HG03103 (cell line): ENCODE results near the gene RBFOX2.
"Not testable (repeated sequence)": the region's sequence is repeated elsewhere in the genome, so short reads cannot be mapped to it uniquely, and the experiment has no call there.

Source experiments
- ATAC-seq: cut with Tn5 transposase; IDR thresholded peaks from one replicate; pipeline ENCODE4 v1.9.1; 2021; ENCODE audit warnings: low read depth; ENCODE audit not compliant: unreplicated experiment

Gene RBFOX2

DNA sequence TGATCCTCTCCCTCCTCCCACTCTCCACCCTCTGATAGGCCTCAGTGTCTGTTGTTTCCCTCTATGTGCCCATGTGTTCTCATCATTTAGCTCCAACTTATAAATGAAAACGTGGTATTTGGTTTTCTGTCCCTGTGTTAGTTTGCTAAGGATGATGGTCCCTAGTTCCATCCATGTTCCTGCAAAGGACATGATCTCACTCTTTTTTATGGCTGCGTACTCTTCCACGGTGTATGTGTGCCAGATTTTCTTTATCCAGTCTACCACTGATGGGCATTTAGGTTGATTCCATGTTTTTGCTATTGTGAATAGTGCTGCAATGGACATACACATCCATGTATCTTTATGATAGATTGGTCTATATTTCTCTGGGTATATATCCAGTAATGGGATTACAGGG, 15.9 kb upstream of the RBFOX2 start:
- ATAC-seq: not testable (repeated sequence)

DNA sequence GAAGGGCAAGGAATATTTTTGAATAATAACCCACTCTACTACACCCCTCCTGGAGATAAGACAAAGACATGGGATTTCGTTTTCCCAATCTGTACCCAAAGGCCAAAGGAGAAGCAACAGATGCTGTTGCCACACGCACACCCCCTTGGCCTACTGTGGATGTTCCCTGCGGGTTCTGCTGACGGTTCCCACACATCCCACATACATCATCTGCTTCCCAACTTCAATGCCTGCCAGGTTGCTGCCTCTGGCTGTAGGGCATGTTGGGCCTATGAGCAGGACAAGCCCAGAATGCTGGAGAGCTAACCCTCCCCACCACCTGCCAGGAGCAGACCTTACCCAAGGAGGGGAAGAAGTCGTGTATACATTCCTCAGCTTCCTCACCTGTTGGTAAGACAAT, 13.6 kb upstream of the RBFOX2 start:
- no peak for ATAC-seq

DNA sequence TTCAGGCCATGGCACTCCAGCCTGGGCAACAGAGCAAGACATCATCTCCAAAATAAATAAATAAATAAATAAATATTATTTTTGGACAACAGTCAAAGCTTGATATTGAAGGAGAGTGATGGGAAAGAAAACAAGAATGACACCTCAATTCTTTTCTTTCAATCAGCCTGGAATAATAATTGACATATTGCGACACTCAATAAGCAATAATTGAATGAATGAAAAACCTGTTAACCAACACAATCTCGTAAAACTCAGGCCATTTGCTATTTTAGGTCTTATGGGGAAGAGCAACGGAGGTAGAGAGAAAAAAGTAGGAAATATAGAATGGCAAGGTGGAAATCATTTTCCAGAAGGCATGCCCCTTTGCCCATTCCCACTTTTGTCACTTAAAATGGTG, 10.5 kb upstream of the RBFOX2 start:
- ATAC-seq: no peak

DNA sequence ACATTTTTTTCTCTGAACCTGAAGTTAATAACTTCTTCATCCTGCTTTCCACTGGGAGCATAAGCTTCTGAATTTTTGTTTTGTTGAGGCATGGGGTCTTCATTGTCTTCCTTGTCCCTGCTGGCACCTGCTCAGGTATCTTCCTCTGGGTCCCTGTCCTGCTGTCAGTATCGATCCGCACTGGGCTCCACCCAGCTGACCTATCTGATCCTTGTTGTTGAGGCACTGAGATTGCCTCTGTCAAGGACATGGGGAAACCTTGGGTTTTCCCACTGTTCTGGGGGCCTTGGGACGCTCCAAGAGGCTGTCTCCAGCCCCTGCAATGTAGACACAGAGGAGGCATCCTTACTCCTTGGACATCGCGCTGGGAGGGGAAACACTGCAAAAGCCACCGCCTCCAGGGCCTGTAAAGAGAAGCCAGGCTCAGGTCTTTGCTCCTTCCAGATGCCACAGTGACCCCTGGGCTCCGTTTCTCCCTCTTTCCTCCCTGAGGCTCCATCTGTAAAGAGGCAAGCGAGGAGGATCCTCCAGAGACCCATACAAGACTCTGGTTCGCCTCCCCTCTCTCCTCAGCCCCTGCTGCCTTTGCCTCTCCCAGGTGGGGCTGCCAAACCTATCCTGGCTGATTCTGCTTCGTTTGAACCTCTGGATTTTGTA, 8.6 kb upstream of the RBFOX2 start:
- no peak for ATAC-seq

DNA sequence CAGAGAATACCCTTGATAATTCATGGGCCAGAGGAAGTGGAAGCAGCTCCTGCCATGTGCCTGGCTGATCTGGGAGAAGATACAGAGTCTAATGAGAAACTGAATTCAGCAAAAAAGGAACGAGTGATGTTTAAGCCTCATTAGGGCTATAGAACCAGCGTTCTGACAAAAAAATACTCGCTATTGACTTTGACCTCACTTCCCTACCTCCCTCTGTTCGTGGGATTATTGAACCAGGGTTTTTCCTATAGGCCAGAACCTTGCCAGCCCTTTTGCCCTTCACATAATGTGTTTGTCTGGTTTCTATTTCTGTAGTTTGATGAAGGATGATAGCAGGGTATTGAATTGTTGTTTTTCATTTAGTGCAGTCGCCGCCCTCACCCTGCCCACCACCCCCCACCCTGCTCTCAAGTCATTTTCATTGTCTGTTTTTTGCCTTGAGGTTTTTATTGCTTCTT, 7.6 kb upstream of the RBFOX2 start:
- ATAC-seq: no peak

DNA sequence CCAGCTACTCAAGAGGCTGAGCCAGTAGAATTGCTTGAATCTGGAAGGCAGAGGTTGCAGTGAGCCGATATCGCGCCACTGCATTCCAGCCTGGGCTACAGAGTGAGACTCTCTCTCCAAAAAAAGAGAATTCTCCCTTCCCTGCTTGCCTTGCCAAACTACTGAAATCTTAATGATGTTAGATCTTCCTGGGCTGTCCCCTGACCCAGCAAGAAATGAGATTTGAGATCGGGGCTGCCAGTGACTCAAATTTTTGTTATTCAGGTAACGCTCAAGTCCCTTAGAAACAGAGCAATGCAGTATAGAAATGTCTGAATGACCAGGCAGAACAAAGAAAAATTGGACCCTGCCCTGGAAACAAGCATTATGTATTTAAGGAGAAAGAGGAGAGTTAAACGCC, 4.0 kb upstream of the RBFOX2 start:
- ATAC-seq: no peak

DNA sequence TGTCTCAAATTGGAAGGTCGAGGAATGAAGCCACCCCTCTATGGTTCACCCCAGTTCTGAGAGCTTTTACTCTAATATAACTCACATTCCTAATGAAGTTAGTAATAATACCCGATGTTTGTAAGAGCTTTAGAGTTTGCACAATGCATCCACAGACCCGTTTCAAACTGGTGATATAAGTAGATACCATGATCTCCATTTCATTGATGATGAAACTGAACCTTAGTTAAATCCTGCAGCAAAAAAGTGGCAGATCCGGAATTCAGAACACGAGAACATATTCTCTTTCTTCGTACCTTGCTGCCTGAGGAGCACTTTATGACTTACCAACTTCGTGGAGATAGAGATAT, 757 bp upstream of the RBFOX2 start:
- ATAC-seq: no peak

DNA sequence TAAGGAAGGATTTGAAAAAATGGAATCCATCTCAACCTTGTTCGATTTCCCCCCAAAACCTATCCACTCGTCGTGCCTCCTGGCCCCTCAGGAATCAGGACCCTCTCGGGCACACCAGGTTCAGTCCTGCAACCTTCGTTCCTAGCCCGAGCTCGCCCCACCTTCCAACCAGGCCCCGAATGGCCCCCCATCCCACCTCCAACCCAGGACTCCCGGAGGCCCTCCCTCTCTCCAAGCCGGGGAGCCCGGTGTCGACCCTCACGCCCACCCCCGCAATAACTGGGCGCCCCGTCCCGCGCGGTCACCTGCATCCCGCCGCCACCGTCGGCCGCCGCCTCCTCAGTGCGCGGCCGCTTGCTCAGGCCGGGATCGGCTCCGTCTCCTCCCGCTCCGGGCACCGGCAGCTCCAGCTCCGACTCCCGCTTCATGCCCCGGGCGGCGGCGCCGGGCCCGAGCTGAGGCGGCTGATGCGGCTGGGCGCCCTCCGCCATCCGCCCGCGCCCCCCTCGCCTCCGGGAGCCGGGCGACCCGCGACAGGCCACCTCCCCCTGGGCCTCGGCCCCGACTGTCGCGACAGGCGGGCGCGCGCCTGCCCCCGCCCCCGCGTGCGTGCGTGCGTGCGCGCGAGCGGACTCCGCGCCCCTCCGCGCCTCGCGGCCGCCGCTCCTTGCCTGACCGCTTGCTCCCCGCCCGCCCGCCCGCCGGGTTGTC, 534 bp downstream of the RBFOX2 start:
- no peak for ATAC-seq

DNA sequence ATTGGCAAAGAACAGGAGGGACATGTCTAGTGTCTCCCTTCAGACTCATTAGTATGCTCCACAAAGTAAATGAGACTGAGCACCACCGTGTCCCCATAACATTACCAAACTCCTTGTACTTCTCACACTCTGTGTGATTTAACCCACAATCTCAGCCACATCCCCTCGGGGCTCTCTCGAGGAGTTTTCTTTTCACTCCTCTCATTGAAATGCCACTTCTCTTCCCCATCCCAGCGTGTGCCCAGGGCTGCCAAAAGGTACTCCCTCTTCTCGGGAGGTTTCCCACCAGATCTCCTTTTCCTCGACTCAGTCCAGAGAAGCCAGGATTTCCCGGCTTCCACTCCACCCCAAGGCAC, 1.1 kb downstream of the RBFOX2 start:
- ATAC-seq: no peak

DNA sequence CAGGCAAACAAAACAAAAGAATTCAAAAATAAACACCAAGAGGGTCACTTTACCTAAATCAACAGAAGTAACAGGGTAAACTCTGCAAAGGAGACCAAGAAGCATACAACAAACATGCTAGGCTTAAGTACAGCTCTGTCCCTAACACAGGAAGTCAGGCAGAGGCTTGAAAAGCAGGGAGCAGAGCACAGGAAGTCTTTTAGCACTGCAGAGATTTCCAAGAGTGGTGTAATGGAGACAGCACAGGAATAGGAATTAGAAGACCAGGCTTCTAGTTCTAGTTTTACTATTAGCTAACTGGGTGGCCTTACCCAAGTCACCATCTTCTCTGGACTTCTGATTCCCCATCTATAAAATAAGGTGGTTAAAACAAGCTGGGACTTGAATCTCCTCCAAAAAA, 1.9 kb downstream of the RBFOX2 start:
- ATAC-seq: no peak

DNA sequence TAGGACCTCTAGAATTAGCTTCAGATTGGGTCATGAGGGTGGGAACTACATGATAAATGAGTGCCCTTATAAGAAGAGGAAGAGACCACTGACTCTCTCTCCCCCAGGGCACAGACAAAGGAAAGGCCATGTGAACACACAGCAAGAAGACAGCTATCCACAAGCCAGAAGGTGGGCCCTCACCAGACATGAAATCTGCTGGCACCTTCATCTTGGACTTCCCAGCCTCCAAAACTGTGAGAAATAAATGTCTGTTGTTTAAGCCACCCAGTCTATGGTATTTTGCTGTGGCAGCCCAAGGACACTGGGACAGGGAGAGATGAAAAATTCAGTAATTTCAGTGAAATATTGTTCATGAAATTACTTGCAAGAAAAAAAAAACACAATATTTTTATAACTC, 5.9 kb downstream of the RBFOX2 start:
- ATAC-seq: no peak

DNA sequence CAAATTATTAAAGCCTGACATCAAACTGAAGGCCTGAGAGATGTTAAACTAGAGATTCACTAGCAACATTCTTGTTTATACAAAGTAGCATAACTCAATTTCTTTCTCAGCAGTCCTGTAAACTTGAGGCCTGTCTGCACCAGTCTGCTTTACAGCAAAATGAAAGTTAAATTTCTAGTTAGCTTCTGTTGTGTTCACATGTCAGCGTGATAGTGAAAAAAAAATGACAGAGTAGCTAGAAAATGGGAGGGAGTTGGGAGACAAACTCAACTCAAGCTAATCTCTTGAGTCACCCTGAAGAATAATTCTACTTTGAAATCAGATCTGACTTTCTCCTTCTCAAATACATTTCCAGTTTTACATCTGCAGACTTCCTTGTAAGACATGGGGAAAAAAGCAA, 6.5 kb downstream of the RBFOX2 start:
- no peak for ATAC-seq

DNA sequence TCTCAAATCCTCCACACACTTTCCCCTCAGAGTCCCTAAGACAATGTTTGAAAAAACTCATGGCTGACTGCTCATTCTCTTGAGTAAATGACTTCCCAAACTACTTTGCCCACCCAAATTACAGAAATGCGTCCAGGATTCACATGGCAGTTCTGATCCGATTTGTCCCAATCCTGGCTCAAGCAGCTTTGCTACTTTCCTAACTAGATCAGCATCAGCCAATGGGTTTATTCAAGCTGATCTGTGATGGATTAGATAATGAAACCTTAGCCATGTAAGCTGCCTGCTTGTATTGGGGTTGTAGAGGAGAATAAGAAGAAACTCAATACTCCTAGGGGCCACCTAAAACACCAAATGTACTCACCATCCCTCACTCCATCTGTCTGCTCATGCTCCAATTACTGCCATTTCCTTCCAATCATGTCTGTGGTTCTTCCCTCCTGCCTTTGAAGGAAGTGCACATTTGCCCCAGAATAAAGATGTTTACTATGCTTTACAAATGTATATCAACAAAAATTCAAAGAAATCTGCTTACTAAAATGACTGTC, 6.9 kb downstream of the RBFOX2 start:
- ATAC-seq: no peak

DNA sequence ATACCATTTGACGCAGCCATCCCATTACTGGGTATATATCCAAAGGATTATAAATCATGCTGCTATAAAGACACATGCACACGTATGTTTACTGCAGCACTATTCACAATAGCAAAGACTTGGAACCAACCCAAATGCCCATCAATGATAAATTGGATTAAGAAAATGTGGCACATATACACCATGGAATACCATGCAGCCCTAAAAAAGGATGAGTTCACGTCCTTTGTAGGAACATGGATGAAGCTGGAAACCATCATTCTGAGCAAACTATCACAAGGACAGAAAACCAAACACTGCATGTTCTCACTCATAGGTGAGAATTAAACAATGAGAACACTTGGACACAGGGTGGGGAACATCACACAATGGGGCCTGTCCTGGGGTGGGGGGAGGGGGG, 7.8 kb downstream of the RBFOX2 start:
- ATAC-seq: not testable (repeated sequence)

DNA sequence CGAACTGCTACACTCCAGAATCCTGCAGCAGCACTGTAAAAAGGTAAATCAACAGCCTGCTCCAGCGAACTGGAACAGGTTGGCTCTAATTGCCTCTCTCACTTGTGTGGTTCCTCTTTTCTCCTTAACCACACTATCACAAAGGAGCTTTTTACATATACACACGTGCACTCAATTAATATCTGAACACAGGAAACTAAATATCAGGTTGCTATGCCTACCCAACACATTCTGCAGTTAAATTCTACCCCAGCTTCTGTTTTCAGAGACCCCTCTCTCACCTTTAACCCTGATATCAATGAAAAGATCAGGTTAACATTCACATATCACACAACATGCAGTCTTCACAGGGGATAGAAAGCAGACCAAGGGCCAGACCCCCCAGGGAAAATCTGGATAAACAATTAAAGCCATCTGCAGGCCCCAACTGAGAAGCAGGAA, 11.0 kb downstream of the RBFOX2 start:
- no peak for ATAC-seq

DNA sequence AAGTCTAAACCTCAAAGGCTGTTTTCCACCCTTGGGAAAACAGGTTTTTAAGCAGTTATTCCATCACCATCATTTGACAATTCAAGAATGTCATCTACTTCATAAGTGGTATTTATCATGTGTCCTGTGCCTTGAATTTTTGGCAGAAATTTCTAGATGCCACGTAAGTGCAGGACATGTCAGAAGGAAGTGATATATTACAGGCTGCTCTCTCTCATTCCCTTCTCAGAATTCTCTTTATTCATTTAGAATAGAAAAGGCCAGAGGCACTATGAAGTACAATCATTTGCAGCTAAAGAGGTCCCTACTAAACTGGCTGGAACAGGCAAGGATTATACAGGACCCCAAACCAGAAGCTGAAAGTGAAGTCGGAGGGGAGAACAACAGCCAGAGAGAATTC, 11.9 kb downstream of the RBFOX2 start:
- ATAC-seq: no peak

DNA sequence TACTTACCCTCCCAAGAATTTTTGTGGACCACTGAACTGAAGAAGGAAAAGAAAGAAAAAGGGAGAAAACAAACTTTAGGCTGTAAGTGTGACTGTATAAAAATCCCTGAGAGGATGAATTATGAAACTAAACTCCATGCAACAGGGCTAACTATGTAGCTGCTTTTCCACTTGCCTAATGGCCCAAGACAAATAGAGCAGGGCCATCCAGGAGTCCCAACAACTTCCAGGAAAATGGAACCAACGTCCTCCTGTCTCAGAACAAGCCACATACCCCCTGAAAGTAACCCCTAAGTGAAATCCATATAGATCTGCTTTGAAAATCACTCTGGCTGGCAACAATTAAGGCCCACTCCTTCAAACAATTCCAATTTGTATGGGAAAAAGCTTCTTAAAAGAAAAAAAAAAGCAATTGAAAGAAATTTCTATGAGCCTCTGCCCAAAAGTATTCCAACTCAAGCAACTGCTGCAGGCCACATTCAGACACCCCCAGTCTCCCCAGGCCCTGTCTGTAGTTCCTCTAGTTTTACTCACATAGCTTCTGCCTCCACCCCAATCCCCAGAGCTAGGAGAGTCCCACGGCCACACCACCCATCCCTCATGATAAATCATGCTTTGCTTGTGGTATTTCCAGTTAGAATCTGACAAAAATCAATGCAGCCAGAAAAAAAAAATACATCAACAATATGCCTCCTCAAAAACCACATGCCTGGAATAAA, 12.7 kb downstream of the RBFOX2 start:
- ATAC-seq: no peak

DNA sequence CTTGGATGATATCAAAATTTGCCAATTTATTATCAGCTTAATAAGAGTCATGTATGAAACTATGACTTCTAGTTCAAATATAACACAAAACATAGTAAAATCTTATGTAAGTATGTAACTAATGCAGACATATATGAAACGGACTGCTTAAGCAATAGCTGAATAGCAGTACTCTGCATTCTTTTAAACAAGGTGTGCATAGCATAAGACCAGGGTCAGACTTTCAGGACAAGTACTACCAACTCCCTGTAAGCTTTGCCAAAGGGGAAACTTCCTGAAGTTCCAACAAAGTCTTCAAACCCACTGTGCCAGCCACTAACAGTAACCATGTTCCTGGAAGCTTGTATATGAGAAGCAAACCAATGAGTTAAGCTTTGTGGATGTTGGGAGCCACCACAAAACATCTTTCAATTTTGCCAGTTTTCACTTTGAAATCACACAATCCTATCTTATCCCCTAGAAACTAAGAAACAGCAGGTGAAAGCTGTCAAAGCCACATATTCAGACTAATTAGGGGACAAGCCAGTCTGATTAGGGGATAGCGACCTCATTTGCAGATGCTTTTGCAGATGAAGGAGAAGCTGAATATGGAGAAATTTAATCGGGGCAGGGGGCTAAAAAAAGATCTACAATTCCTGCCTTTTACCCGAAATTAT, 13.3 kb downstream of the RBFOX2 start:
- ATAC-seq: no peak

DNA sequence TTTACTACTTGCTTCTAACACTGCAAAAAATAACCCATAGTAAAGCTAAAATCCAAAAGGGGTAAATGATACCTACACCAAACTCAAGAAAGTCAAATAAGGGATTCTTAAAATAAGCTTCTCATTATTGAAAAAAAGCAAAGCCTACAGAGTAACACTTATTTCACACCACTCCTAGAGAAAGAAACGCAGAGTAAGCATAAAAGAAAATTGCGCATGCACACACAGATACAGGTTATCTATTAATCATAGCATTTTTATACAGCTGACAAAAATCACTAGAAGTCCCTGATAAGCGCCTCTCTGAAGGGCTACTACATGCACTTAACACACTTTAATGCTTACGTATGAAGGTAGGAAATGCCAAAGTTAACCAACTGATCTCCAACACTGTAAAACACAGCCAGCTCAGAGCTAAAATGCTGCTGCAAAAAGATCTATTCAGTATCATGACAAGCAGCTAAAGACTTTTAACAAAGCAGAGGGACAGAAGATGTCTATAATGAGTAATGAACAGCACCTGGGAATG, 14.0 kb downstream of the RBFOX2 start:
- ATAC-seq: no peak

DNA sequence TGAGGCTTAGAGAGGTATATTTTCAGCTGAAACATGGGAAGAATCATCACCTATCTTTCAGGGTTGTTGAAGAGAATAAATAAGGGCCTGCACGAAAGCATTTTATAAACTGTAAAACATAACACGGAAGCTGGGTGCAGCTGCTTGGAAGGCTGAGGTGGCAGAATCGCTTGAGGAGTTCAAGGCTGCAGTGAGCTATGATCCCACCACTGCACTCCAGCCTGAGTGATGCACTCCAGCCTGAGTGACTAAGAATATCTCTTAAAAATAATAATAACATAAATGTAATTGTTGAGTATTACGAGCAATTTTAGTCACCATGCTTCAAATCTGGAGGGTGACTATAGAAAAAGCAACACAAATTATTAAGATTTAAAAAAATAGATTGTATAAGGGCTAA, 16.3 kb downstream of the RBFOX2 start:
- ATAC-seq: no peak

DNA sequence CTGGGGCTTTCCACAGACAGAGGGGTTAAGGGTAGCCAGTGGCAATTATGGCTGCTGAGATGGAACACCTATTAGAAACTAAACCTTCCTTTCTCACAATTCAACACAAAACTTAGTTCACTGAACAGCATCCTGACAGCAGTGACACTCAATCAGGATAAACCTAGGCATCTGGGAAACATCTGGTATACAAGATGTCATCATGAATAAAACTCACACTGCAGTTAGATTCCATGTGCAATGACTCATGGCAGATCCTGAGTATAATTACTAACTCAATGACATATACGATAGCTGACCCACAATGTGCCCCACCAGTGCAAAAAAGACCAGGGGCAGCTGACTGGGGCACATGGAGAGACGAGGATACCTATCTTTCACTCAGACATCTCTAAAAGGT, 17.7 kb downstream of the RBFOX2 start:
- no peak for ATAC-seq
